HepG2 (cell line): ENCODE results near the gene NDFIP2.

Experiments
- AGO1 ChIP-seq: fragments of 200-400 bp; formaldehyde crosslinking; IDR thresholded peaks from 2 replicates; pipeline ENCODE4 v1.6.1; 2017; ENCODE audit warnings: mild to moderate bottlenecking, low read depth, low read length, moderate library complexity; ENCODE audit not compliant: poor library complexity, severe bottlenecking
- EED ChIP-seq: sonication (generic); formaldehyde crosslinking; IDR thresholded peaks from 2 replicates; pipeline ENCODE4 v1.5.0; 2020; ENCODE audit warnings: mild to moderate bottlenecking, missing genetic modification reagents
- FOXP1 ChIP-seq, 2 experiments: fragments of 450-650 bp in 1 of 2; IDR thresholded peaks; 2 replicates each; pipeline ENCODE4 v1.6.1; 2017 to 2018; ENCODE audit warnings: antibody characterized with exemption in 1 of 2
- KDM1A ChIP-seq: IDR thresholded peaks from 2 replicates; pipeline ENCODE4 v1.6.1; 2016; ENCODE audit warnings: missing compliant biosample characterization
- NCOA5 ChIP-seq: sonication (generic); formaldehyde crosslinking; IDR thresholded peaks from 2 replicates; pipeline ENCODE4 v1.4.0; 2020; ENCODE audit warnings: missing genetic modification reagents
- NFRKB ChIP-seq: fragments of 450-650 bp; IDR thresholded peaks from 2 replicates; pipeline ENCODE4 v1.6.1; 2017
- SIN3A ChIP-seq: IDR thresholded peaks from 2 replicates; pipeline ENCODE4 v1.6.1; 2011; ENCODE audit warnings: low read depth, mild to moderate bottlenecking, control low read depth, low read length, borderline replicate concordance
- ZBTB10 ChIP-seq: sonication (generic); formaldehyde crosslinking; IDR thresholded peaks from 2 replicates; pipeline ENCODE4 v1.4.0; 2020; ENCODE audit warnings: missing genetic modification reagents, borderline replicate concordance
- ZNF251 ChIP-seq: sonication (generic); formaldehyde crosslinking; IDR thresholded peaks from 2 replicates; pipeline ENCODE4 v1.9.0; 2021; ENCODE audit warnings: mild to moderate bottlenecking, missing genetic modification reagents
- ZNF282 ChIP-seq: fragments of 450-650 bp; IDR thresholded peaks from 2 replicates; pipeline ENCODE4 v1.6.1; 2018; ENCODE audit not compliant: partially characterized antibody
- TF ChIP-seq, protein P1 (sequence below): sonication (generic); formaldehyde crosslinking; IDR thresholded peaks from 2 replicates; pipeline ENCODE4 v1.5.0; 2020; ENCODE audit warnings: missing genetic modification reagents

- TF ChIP-seq ZBTB10 (no peak), SIN3A (no peak), EED (CRISPR knock-in tag) (no peak), NFRKB (no peak), ZNF251 (CRISPR knock-in tag) (no peak), FOXP1 (IDR thresholded peaks at IDR 0.05) (no peak), FOXP1 (CRISPR knock-in tag; IDR thresholded peaks at IDR 0.05) (no peak), KDM1A (CRISPR knock-in tag) (no peak), NCOA5 (CRISPR knock-in tag) (no peak), ZNF282 (no peak), AGO1 (no peak)
- TF ChIP-seq, protein P1, sequence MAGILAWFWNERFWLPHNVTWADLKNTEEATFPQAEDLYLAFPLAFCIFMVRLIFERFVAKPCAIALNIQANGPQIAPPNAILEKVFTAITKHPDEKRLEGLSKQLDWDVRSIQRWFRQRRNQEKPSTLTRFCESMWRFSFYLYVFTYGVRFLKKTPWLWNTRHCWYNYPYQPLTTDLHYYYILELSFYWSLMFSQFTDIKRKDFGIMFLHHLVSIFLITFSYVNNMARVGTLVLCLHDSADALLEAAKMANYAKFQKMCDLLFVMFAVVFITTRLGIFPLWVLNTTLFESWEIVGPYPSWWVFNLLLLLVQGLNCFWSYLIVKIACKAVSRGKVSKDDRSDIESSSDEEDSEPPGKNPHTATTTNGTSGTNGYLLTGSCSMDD (CRISPR knock-in tag), result no peak
Observed at GRCh38 chr13:79456051-79456450, 24.9 kb upstream of the NDFIP2 start.
